Mesendoderm (in vitro differentiated cells): ENCODE measurements around the gene PLEKHD1.

ENCODE experiments used
- DNase-seq: peaks from one replicate; pipeline ENCODE4 v3.0.0; 2013
- H2AK5ac ChIP-seq: 2 replicates; pipeline ENCODE4 v1.6.1; 2013; ENCODE audit warnings: low read length, inconsistent platforms
- H2BK120ac ChIP-seq: 2 replicates; pipeline ENCODE4 v1.6.1; 2013; ENCODE audit warnings: low read depth, mild to moderate bottlenecking, low read length, moderate library complexity, mixed read lengths
- H2BK15ac ChIP-seq: replicated peaks from 2 replicates; pipeline ENCODE4 v1.6.1; 2013; ENCODE audit warnings: low read depth, mild to moderate bottlenecking, moderate library complexity
- H2BK5ac ChIP-seq: 2 replicates; pipeline ENCODE4 v1.6.1; 2013; ENCODE audit warnings: low read length, inconsistent platforms
- H3K18ac ChIP-seq: 2 replicates; pipeline ENCODE4 v1.6.1; 2013; ENCODE audit warnings: mild to moderate bottlenecking, low read length, mixed read lengths
- H3K23ac ChIP-seq: one replicate; pipeline ENCODE4 v1.6.1; 2013; ENCODE audit warnings: low read length
- H3K27ac ChIP-seq: 2 replicates; pipeline ENCODE4 v1.5.1; 2013; ENCODE audit warnings: low read depth, mild to moderate bottlenecking, inconsistent platforms, low read length, moderate library complexity
- H3K27me3 ChIP-seq: 2 replicates; pipeline ENCODE4 v1.6.1; 2013; ENCODE audit warnings: low read length, control low read depth, mild to moderate bottlenecking, inconsistent platforms; ENCODE audit not compliant: insufficient read depth, poor library complexity
- H3K36me3 ChIP-seq: 2 replicates; pipeline ENCODE4 v1.6.1; 2013; ENCODE audit warnings: low read length, inconsistent platforms; ENCODE audit not compliant: control insufficient read depth, insufficient read depth
- H3K4ac ChIP-seq: one replicate; pipeline ENCODE4 v1.6.1; 2013; ENCODE audit warnings: low read depth, mild to moderate bottlenecking, low read length, moderate library complexity
- H3K4me1 ChIP-seq: 2 replicates; pipeline ENCODE4 v1.6.1; 2013; ENCODE audit warnings: low read depth, low read length, inconsistent platforms; ENCODE audit not compliant: control insufficient read depth
- H3K4me2 ChIP-seq: 2 replicates; pipeline ENCODE4 v1.6.1; 2013; ENCODE audit warnings: low read length
- H3K4me3 ChIP-seq: 2 replicates; pipeline ENCODE4 v1.5.1; 2013; ENCODE audit warnings: mild to moderate bottlenecking, low read length
- H3K56ac ChIP-seq: one replicate; pipeline ENCODE4 v1.6.1; 2013; ENCODE audit warnings: low read length
- H3K79me1 ChIP-seq: 2 replicates; pipeline ENCODE4 v1.6.1; 2013; ENCODE audit warnings: low read length, inconsistent platforms
- H3K79me2 ChIP-seq: 2 replicates; pipeline ENCODE4 v1.6.1; 2013; ENCODE audit warnings: mild to moderate bottlenecking, low read length; ENCODE audit not compliant: control insufficient read depth, insufficient read depth
- H3K9ac ChIP-seq: 2 replicates; pipeline ENCODE4 v1.6.1; 2013; ENCODE audit warnings: low read length, inconsistent platforms
- H4K5ac ChIP-seq: one replicate; pipeline ENCODE4 v1.6.1; 2013; ENCODE audit warnings: low read length
- H4K8ac ChIP-seq: one replicate; pipeline ENCODE4 v1.6.1; 2013; ENCODE audit warnings: low read depth, mild to moderate bottlenecking, control low read depth, low read length, moderate library complexity
- WGBS: extraction: QIAGEN DNeasy Blood & Tissue Kit; methylation state at CpG from one replicate; pipeline ENCODE4 v1.1.7; 2013; ENCODE audit warnings: low lambda C conversion rate, missing lambda C conversion rate; ENCODE audit not compliant: insufficient coverage; ENCODE audit errors: extremely low coverage; 5-methylcytosine and 5-hydroxymethylcytosine counted together

Gene PLEKHD1

GRCh38 chr14:69525896-69526295 is 41.4 kb downstream of the PLEKHD1 start:
- no peak overlapping the region for H3K9ac ChIP-seq
- H3K4me3 ChIP-seq: no peak overlapping the region
- no peaks in the 10 kb centered on the region for H3K79me1 ChIP-seq
- no peak overlapping the region for H3K27ac ChIP-seq
- H3K23ac ChIP-seq: no peak overlapping the region
- H3K4me2 ChIP-seq: no peak overlapping the region
- no peaks in the 10 kb centered on the region for H3K4me1 ChIP-seq
- no peak overlapping the region for H4K5ac ChIP-seq
- H2BK5ac ChIP-seq: no peak overlapping the region
- no peak overlapping the region for H4K8ac ChIP-seq
- no peak for DNase-seq
- no peak overlapping the region for H3K4ac ChIP-seq
- no peaks in the 10 kb centered on the region for H3K79me2 ChIP-seq
- H3K56ac ChIP-seq: no peak overlapping the region
- H3K36me3 ChIP-seq: no peaks in the 10 kb centered on the region
- H3K27me3 ChIP-seq: no peaks in the 10 kb centered on the region
- no peak overlapping the region for H2AK5ac ChIP-seq
- no peak overlapping the region for H2BK15ac ChIP-seq
- no CpG with 5 or more reads among the region's 6 CpGs for WGBS
- H3K18ac ChIP-seq: no peak overlapping the region
- no peak overlapping the region for H2BK120ac ChIP-seq

GRCh38 chr14:69527635-69528034 is 43.1 kb downstream of the PLEKHD1 start:
- Histone ChIP-seq H2BK15ac (no peak overlapping the region), H2BK5ac (no peak overlapping the region), H2AK5ac (no peak overlapping the region), H3K79me1 (no peaks in the 10 kb centered on the region), H3K4me3 (no peak overlapping the region), H3K23ac (no peak overlapping the region), H3K4me2 (no peak overlapping the region), H3K36me3 (no peaks in the 10 kb centered on the region), H3K9ac (no peak overlapping the region), H3K27me3 (no peaks in the 10 kb centered on the region), H4K5ac (no peak overlapping the region), H3K79me2 (no peaks in the 10 kb centered on the region), H3K18ac (no peak overlapping the region), H4K8ac (no peak overlapping the region), H3K27ac (no peak overlapping the region), H3K4ac (no peak overlapping the region), H2BK120ac (no peak overlapping the region), H3K4me1 (no peaks in the 10 kb centered on the region), H3K56ac (no peak overlapping the region)
- DNase-seq: no peak
- no CpG with 5 or more reads among the region's 14 CpGs for WGBS

- H2BK15ac ChIP-seq: no peak overlapping the region
- no peaks in the 10 kb centered on the region for H3K79me1 ChIP-seq
- no peak overlapping the region for H3K23ac ChIP-seq
- H3K27me3 ChIP-seq: no peaks in the 10 kb centered on the region
- H3K18ac ChIP-seq: no peak overlapping the region
- no peak overlapping the region for H4K8ac ChIP-seq
- no peak overlapping the region for H2BK120ac ChIP-seq
- no peaks in the 10 kb centered on the region for H3K4me1 ChIP-seq
- no peak overlapping the region for H3K4me3 ChIP-seq
- no peak overlapping the region for H3K56ac ChIP-seq
- H4K5ac ChIP-seq: no peak overlapping the region
- H3K9ac ChIP-seq: no peak overlapping the region
- no peak overlapping the region for H2AK5ac ChIP-seq
- no peaks in the 10 kb centered on the region for H3K36me3 ChIP-seq
- no peak for DNase-seq
- H2BK5ac ChIP-seq: no peak overlapping the region
- H3K4me2 ChIP-seq: no peak overlapping the region
- H3K79me2 ChIP-seq: no peaks in the 10 kb centered on the region
- H3K27ac ChIP-seq: no peak overlapping the region
- WGBS: no CpG with 5 or more reads among the region's 9 CpGs
- no peak overlapping the region for H3K4ac ChIP-seq
These were observed 43.6 kb downstream of the PLEKHD1 start for GRCh38 chr14:69528143-69528542.

- H3K79me1 ChIP-seq: no peaks in the 10 kb centered on the region
- H2AK5ac ChIP-seq: no peak overlapping the region
- H3K4me3 ChIP-seq: no peak overlapping the region
- no CpG with 5 or more reads among the region's 5 CpGs for WGBS
- no peaks in the 10 kb centered on the region for H3K36me3 ChIP-seq
- H3K9ac ChIP-seq: no peak overlapping the region
- H3K4me1 ChIP-seq: no peaks in the 10 kb centered on the region
- no peak overlapping the region for H3K4ac ChIP-seq
- H2BK120ac ChIP-seq: no peak overlapping the region
- no peak overlapping the region for H2BK5ac ChIP-seq
- H3K18ac ChIP-seq: no peak overlapping the region
- no peaks in the 10 kb centered on the region for H3K27me3 ChIP-seq
- no peaks in the 10 kb centered on the region for H3K79me2 ChIP-seq
- H4K5ac ChIP-seq: no peak overlapping the region
- no peak overlapping the region for H2BK15ac ChIP-seq
- DNase-seq: no peak
- no peak overlapping the region for H4K8ac ChIP-seq
- H3K56ac ChIP-seq: no peak overlapping the region
- no peak overlapping the region for H3K27ac ChIP-seq
- H3K4me2 ChIP-seq: no peak overlapping the region
- no peak overlapping the region for H3K23ac ChIP-seq
These were observed 44.4 kb downstream of the PLEKHD1 start for GRCh38 chr14:69528930-69529329.

GRCh38 chr14:69529563-69529962 is 45.0 kb downstream of the PLEKHD1 start:
- WGBS: no CpG with 5 or more reads among the region's 3 CpGs
- H3K56ac ChIP-seq: no peak overlapping the region
- no peak for DNase-seq
- no peak overlapping the region for H3K4me2 ChIP-seq
- H3K9ac ChIP-seq: no peak overlapping the region
- no peak overlapping the region for H3K4ac ChIP-seq
- H3K4me3 ChIP-seq: no peak overlapping the region
- H4K8ac ChIP-seq: no peak overlapping the region
- H3K18ac ChIP-seq: no peak overlapping the region
- no peak overlapping the region for H2AK5ac ChIP-seq
- no peak overlapping the region for H2BK15ac ChIP-seq
- no peaks in the 10 kb centered on the region for H3K27me3 ChIP-seq
- H3K27ac ChIP-seq: no peak overlapping the region
- no peak overlapping the region for H2BK120ac ChIP-seq
- no peaks in the 10 kb centered on the region for H3K79me1 ChIP-seq
- H3K79me2 ChIP-seq: no peaks in the 10 kb centered on the region
- H3K4me1 ChIP-seq: no peaks in the 10 kb centered on the region
- H3K23ac ChIP-seq: no peak overlapping the region
- no peak overlapping the region for H2BK5ac ChIP-seq
- no peak overlapping the region for H4K5ac ChIP-seq
- no peaks in the 10 kb centered on the region for H3K36me3 ChIP-seq

- Histone ChIP-seq H3K27me3 (no peaks in the 10 kb centered on the region), H3K36me3 (no peaks in the 10 kb centered on the region), H4K5ac (no peak overlapping the region), H3K56ac (no peak overlapping the region), H3K23ac (no peak overlapping the region), H3K27ac (no peak overlapping the region), H3K4ac (no peak overlapping the region), H2BK15ac (no peak overlapping the region), H3K79me2 (no peaks in the 10 kb centered on the region), H3K79me1 (no peaks in the 10 kb centered on the region), H3K4me3 (no peak overlapping the region), H3K4me1 (no peaks in the 10 kb centered on the region), H3K18ac (no peak overlapping the region), H3K4me2 (no peak overlapping the region), H4K8ac (no peak overlapping the region), H2BK5ac (no peak overlapping the region), H3K9ac (no peak overlapping the region), H2AK5ac (no peak overlapping the region), H2BK120ac (no peak overlapping the region)
- no peak for DNase-seq
- no CpG with 5 or more reads among the region's 4 CpGs for WGBS
These were observed 45.6 kb downstream of the PLEKHD1 start for GRCh38 chr14:69530095-69530494.
